Measurements from ENCODE around the gene JAGN1. TPM values are rescaled to one million over a fixed set of nuclear protein-coding genes. Genes with fewer than 3 reads are reported as not detected.
"Not testable (repeated sequence)": the region's sequence is repeated elsewhere in the genome, so short reads cannot be mapped to it uniquely, and the experiment has no call there.

The JAGN1 gene
- total RNA-seq, 1 experiment from 2014 or later = 49.7 TPM

- H3K27ac Mint-ChIP-seq (ENCODE audit: low read depth, unreplicated experiment) = no peak overlapping the region
- no peaks in the 10 kb centered on the region for H3K27me3 Mint-ChIP-seq (ENCODE audit: insufficient read depth, unreplicated experiment)
- ChIA-PET POLR2A (interaction anchor here (0.5 to 1.1 kb wide), 3 partner anchors 9 to 92 kb away, joined by 3 read pairs; no protein-coding TSS in a partner anchor), CTCF (interaction anchor here (0.7 kb wide), 1 partner anchor 9 kb away, joined by 3 read pairs; no protein-coding TSS in a partner anchor)
- H3K4me3 Mint-ChIP-seq (ENCODE audit: unreplicated experiment) = no peak overlapping the region
- H3K9me3 Mint-ChIP-seq (ENCODE audit: unreplicated experiment) = no peaks in the 10 kb centered on the region
- TF ChIP-seq CTCF (IDR thresholded peaks at IDR 0.05; ENCODE audit: unreplicated experiment) = no peak
- intact Hi-C loops (cut with micrococcal nuclease) = no loop called here
- no TSS peak for BruUV-seq (replicated peaks)
- peaks cover 23% of the 10 kb centered on the region for H3K4me1 Mint-ChIP-seq (ENCODE audit: insufficient read depth, unreplicated experiment)
- no peak for DNase-seq (ENCODE audit: unreplicated experiment)
- peaks cover 31% of the 10 kb centered on the region for H3K36me3 Mint-ChIP-seq (ENCODE audit: insufficient read depth, unreplicated experiment)
Measured at GRCh38 chr3:9937486-9938238, 47.3 kb downstream of the JAGN1 start.

GRCh38 chr3:9938966-9939365 lies 48.6 kb downstream of the JAGN1 start:
- intact Hi-C loops (cut with micrococcal nuclease) = no loop called here
- no peak overlapping the region for H3K27ac Mint-ChIP-seq (ENCODE audit: low read depth, unreplicated experiment)
- DNase-seq (ENCODE audit: unreplicated experiment) = no peak
- H3K9me3 Mint-ChIP-seq (ENCODE audit: unreplicated experiment) = no peaks in the 10 kb centered on the region
- peaks cover 17% of the 10 kb centered on the region for H3K4me1 Mint-ChIP-seq (ENCODE audit: insufficient read depth, unreplicated experiment)
- peaks cover 25% of the 10 kb centered on the region for H3K36me3 Mint-ChIP-seq (ENCODE audit: insufficient read depth, unreplicated experiment)
- POLR2A ChIA-PET = interaction anchor here (0.6 to 0.7 kb wide), 2 partner anchors 7 to 112 kb away, joined by 3 to 6 read pairs; no protein-coding TSS in a partner anchor
- no TSS peak for BruUV-seq (replicated peaks)
- H3K27me3 Mint-ChIP-seq (ENCODE audit: insufficient read depth, unreplicated experiment) = no peaks in the 10 kb centered on the region
- no peak overlapping the region for H3K4me3 Mint-ChIP-seq (ENCODE audit: unreplicated experiment)
- no peak for TF ChIP-seq CTCF (IDR thresholded peaks at IDR 0.05; ENCODE audit: unreplicated experiment)
- CTCF ChIA-PET = interaction anchor here (0.6 to 0.7 kb wide), 2 partner anchors 26 to 135 kb away, joined by 3 read pairs; no protein-coding TSS in a partner anchor

GRCh38 chr3:9939906-9940305 lies 49.5 kb downstream of the JAGN1 start:
- POLR2A ChIA-PET; intact Hi-C loops (cut with micrococcal nuclease); H3K27me3 Mint-ChIP-seq (ENCODE audit: insufficient read depth, unreplicated experiment); DNase-seq (ENCODE audit: unreplicated experiment); CTCF ChIA-PET; BruUV-seq (replicated peaks); H3K27ac Mint-ChIP-seq (ENCODE audit: low read depth, unreplicated experiment); H3K4me3 Mint-ChIP-seq (ENCODE audit: unreplicated experiment); H3K9me3 Mint-ChIP-seq (ENCODE audit: unreplicated experiment): not testable (repeated sequence)
- Mint-ChIP-seq H3K4me1 (ENCODE audit: insufficient read depth, unreplicated experiment) (peaks cover 11% of the 10 kb centered on the region), H3K36me3 (ENCODE audit: insufficient read depth, unreplicated experiment) (peaks cover 28% of the 10 kb centered on the region)

- Mint-ChIP-seq H3K27ac (ENCODE audit: low read depth, unreplicated experiment) (no peak overlapping the region), H3K27me3 (ENCODE audit: insufficient read depth, unreplicated experiment) (no peaks in the 10 kb centered on the region), H3K36me3 (ENCODE audit: insufficient read depth, unreplicated experiment) (peaks cover 28% of the 10 kb centered on the region), H3K4me3 (ENCODE audit: unreplicated experiment) (no peak overlapping the region), H3K4me1 (ENCODE audit: insufficient read depth, unreplicated experiment) (peaks cover 2% of the 10 kb centered on the region), H3K9me3 (ENCODE audit: unreplicated experiment) (no peaks in the 10 kb centered on the region)
- ChIA-PET CTCF (no interaction called here), POLR2A (no interaction called here)
- BruUV-seq (replicated peaks) = no TSS peak
- no peak for DNase-seq (ENCODE audit: unreplicated experiment)
- TF ChIP-seq CTCF (IDR thresholded peaks at IDR 0.05; ENCODE audit: unreplicated experiment) = no peak
- intact Hi-C loops (cut with micrococcal nuclease) = no loop called here
Measured at GRCh38 chr3:9940746-9941145, 50.3 kb downstream of the JAGN1 start.
